SK-N-SH (cell line): ENCODE measurements around the gene DNAJC18. TPM values are rescaled to one million over a fixed set of nuclear protein-coding genes. Genes with fewer than 3 reads are reported as not detected.

Experiments
- CTCF ChIA-PET: fragments of 300-600, 350-600 bp; formaldehyde crosslinking; extraction: SDS; loops from one replicate; lab custom pipeline; 2021; lab: Yijun Ruan, JAX
- POLR2A ChIA-PET: fragments of 350-600 bp; sonication (Branson Sonifier 250); formaldehyde crosslinking; extraction: SDS; loops from one replicate; lab custom pipeline; 2020; ENCODE audit warnings: antibody characterized with exemption, inconsistent platforms; lab: Yijun Ruan, JAX
- DNase-seq: peaks from one replicate; pipeline ENCODE4 v3.0.0; 2012
- H2AFZ ChIP-seq: fragments of 200-600 bp; sonication (generic); 2 replicates; pipeline ENCODE4 v1.8.1; 2016; ENCODE audit warnings: antibody characterized with exemption, mild to moderate bottlenecking, low read depth
- H3F3A ChIP-seq: fragments of 200-600 bp; sonication (generic); replicated peaks from 2 replicates; pipeline ENCODE3; 2016; ENCODE audit warnings: antibody characterized with exemption, mild to moderate bottlenecking; ENCODE audit not compliant: insufficient read depth
- H3K27ac ChIP-seq, 2 experiments: fragments of 200-500 bp in 1 of 2; fragments of 200-600 bp in 1 of 2; sonication (Bioruptor generic) in 1 of 2; sonication (generic), shearing (Covaris generic) in 1 of 2; 2 replicates each; pipeline versions ENCODE4 v1.5.1 to v1.6.1; 2014 to 2016; ENCODE audit warnings: low read depth in 2 of 2, inconsistent platforms in 1 of 2, low read length in 1 of 2, mild to moderate bottlenecking in 1 of 2, mixed read lengths in 1 of 2
- H3K27me3 ChIP-seq: fragments of 200-600 bp; sonication (generic), shearing (Covaris generic); 2 replicates; pipeline ENCODE4 v1.6.1; 2016; ENCODE audit warnings: mixed run types; ENCODE audit not compliant: insufficient read depth
- H3K36me3 ChIP-seq, 2 experiments: fragments of 200-500 bp in 1 of 2; fragments of 200-600 bp in 1 of 2; sonication (Bioruptor generic) in 1 of 2; sonication (generic) in 1 of 2; replicated peaks in 1 of 2; 2 replicates each; pipeline versions ENCODE3 to v1.5.1; 2014 to 2016; ENCODE audit warnings: low read length in 1 of 2, mild to moderate bottlenecking in 1 of 2; ENCODE audit not compliant: insufficient read depth in 2 of 2, control insufficient read depth in 1 of 2
- H3K4me1 ChIP-seq, 2 experiments: fragments of 200-500 bp in 1 of 2; fragments of 200-600 bp in 1 of 2; sonication (Bioruptor generic) in 1 of 2; sonication (generic), shearing (Covaris generic) in 1 of 2; 2 replicates each; pipeline versions ENCODE4 v1.5.1 to v1.6.1; 2014 to 2016; ENCODE audit warnings: low read depth in 1 of 2, low read length in 1 of 2, mixed run types in 1 of 2; ENCODE audit not compliant: insufficient read depth in 2 of 2, control insufficient read depth in 1 of 2
- H3K4me2 ChIP-seq: fragments of 200-600 bp; sonication (generic), shearing (Covaris generic); 2 replicates; pipeline ENCODE4 v1.6.1; 2017; ENCODE audit warnings: mixed run types
- H3K4me3 ChIP-seq, 2 experiments: fragments of 200-500 bp in 1 of 2; fragments of 200-600 bp in 1 of 2; sonication (Bioruptor generic) in 1 of 2; sonication (generic), shearing (Covaris generic) in 1 of 2; 2 replicates each; pipeline versions ENCODE4 v1.5.1 to v1.8.1; 2014 to 2016; ENCODE audit warnings: low read depth in 2 of 2, inconsistent platforms in 1 of 2, low read length in 1 of 2, mild to moderate bottlenecking in 1 of 2, mixed read lengths in 1 of 2, moderate library complexity in 1 of 2
- H3K79me2 ChIP-seq: fragments of 200-600 bp; sonication (generic); 2 replicates; pipeline ENCODE4 v1.8.1; 2017; ENCODE audit warnings: mild to moderate bottlenecking; ENCODE audit not compliant: insufficient read depth
- H3K9ac ChIP-seq: fragments of 200-600 bp; sonication (generic); 2 replicates; pipeline ENCODE4 v1.6.1; 2017; ENCODE audit warnings: mixed run types
- H3K9me2 ChIP-seq: fragments of 200-600 bp; sonication (generic); 2 replicates; pipeline ENCODE4 v1.6.1; 2017; ENCODE audit warnings: mixed run types
- H3K9me3 ChIP-seq: fragments of 200-600 bp; sonication (generic); 2 replicates; pipeline ENCODE4 v1.6.1; 2017; ENCODE audit warnings: mixed run types, mild to moderate bottlenecking, moderate library complexity
- H4K20me1 ChIP-seq: fragments of 200-600 bp; sonication (generic); 2 replicates; pipeline ENCODE4 v1.6.1; 2017; ENCODE audit warnings: mild to moderate bottlenecking, mixed run types; ENCODE audit not compliant: insufficient read depth
- ELF1 ChIP-seq: IDR thresholded peaks from 2 replicates; pipeline ENCODE4 v1.4.0; 2012
- EP300 ChIP-seq, 2 experiments: IDR thresholded peaks; 2 replicates each; pipeline versions ENCODE4 v1.4.0 to v1.6.1; 2012; ENCODE audit warnings: borderline replicate concordance in 1 of 2, low read depth in 1 of 2, low read length in 1 of 2
- FOSL2 ChIP-seq: IDR thresholded peaks from 2 replicates; pipeline ENCODE4 v1.4.0; 2012; ENCODE audit warnings: low read depth, mild to moderate bottlenecking, moderate library complexity, borderline replicate concordance
- GABPA ChIP-seq: IDR thresholded peaks from 2 replicates; pipeline ENCODE4 v1.4.0; 2012; ENCODE audit warnings: low read depth, mild to moderate bottlenecking
- GATA2 ChIP-seq: sonication (generic); formaldehyde crosslinking; IDR thresholded peaks from 2 replicates; pipeline ENCODE4 v1.5.0; 2020; ENCODE audit warnings: mild to moderate bottlenecking, missing genetic modification reagents
- MXI1 ChIP-seq: IDR thresholded peaks from 2 replicates; pipeline ENCODE4 v1.6.1; 2012; ENCODE audit warnings: mild to moderate bottlenecking, low read depth, low read length, improper control_type of control experiment
- NRF1 ChIP-seq: IDR thresholded peaks from 2 replicates; pipeline ENCODE4 v1.6.1; 2012; ENCODE audit warnings: low read depth, mild to moderate bottlenecking, low read length
- RXRA ChIP-seq: IDR thresholded peaks from 2 replicates; pipeline ENCODE4 v1.4.0; 2012; ENCODE audit warnings: low read depth, mild to moderate bottlenecking, borderline replicate concordance
- SIN3A ChIP-seq: IDR thresholded peaks from 2 replicates; pipeline ENCODE4 v1.6.1; 2012; ENCODE audit warnings: low read depth, mild to moderate bottlenecking, low read length, moderate library complexity, borderline replicate concordance
- ZBTB33 ChIP-seq: IDR thresholded peaks from 2 replicates; pipeline ENCODE4 v1.4.0; 2012; ENCODE audit warnings: low read depth, borderline replicate concordance
- WGBS: methylation state at CpG from one replicate; pipeline ENCODE4 v1.1.6; 2017; ENCODE audit warnings: low lambda C conversion rate; 5-methylcytosine and 5-hydroxymethylcytosine counted together
- polyA plus RNA-seq, 3 experiments: library from polyadenylated mRNA; depleted of rRNA; stranded (reverse); fragments of >200 nt; gene quantifications; 2 replicates each; pipeline ENCODE4 v1.2.3, GENCODE V29; 2012

Gene DNAJC18
- polyA plus RNA-seq, 1 of the 3 experiments (the other 2 are of a cell fraction): 7.4 TPM

- TF ChIP-seq RXRA: no peak
- TF ChIP-seq, all 33 proteins: peak for 0
- Histone ChIP-seq H3K79me2 (no peaks in the 10 kb centered on the region), H2AFZ (no peak within 1 kb of the TSS), H3K9me3 (no peaks in the 10 kb centered on the region), H3K27me3 (peaks cover 12% of the 10 kb centered on the region; the same call in 1 of the 2 replicates), H3K36me3 (no peaks in the 10 kb centered on the region), H3K4me3 (no peak within 1 kb of the TSS), H4K20me1 (no peaks in the 10 kb centered on the region), H3K9ac (no peak within 1 kb of the TSS), H3F3A (no peaks in the 10 kb centered on the region), H3K9me2 (no peaks in the 10 kb centered on the region), H3K27ac (no peak within 1 kb of the TSS), H3K4me1 (peaks cover 0 to 3% of the 10 kb centered on the region in 2 experiments; a peak in 1 of 4 replicates), H3K4me2 (no peak within 1 kb of the TSS)
- CTCF ChIA-PET: interaction anchor here (0.6 to 6.3 kb wide), 2 partner anchors 13 to 48 kb away, joined by 3 to 29 read pairs; partner anchors contain the start of gene SPATA24
- POLR2A ChIA-PET: no interaction called here
- DNase-seq: no peak
- 93% methylated on average over 9 of the region's 11 CpGs for WGBS
Measured at GRCh38 chr5:139389701-139390638, 49.4 kb downstream of the DNAJC18 start, which contains the start of gene MZB1. TSS of gene MZB1 (minus strand) at chr5:139389913. CDS start at chr5:139389856, 57 bp downstream.

DNA sequence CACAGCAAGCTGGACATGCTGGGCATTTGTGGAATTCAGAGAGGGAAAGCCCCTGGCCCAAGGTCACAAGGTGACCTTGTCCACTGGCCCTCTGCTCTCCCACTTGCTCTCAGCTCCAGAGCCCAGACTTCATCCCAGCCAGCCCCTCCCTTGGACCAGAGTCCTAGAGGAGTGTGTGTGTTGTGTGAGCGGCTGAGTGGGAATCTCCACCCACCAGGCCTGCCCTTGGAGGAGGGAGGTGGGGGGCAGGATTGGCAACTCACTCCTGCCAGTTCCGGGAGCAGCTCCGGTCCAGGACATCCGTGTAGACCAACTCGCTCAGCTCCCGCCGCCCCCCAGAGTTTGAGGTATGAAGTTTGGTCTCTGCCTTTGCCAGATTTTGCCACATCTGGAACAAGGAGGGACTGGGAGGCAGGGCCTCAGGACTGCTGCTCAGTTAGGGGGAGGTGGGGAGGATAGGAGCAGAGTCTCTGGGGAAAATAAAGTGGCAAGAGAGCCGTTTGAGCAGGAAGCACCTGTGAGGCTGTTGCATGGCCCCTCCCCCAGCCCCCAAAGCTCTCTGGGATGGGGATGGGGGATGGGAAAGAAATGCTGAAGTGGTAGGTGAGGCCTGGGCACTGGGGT lies 51.0 kb downstream of the DNAJC18 start:
- POLR2A ChIA-PET: interaction anchor here (0.8 kb wide), 1 partner anchor 46 kb away, joined by 3 read pairs; no protein-coding TSS in a partner anchor
- H4K20me1 ChIP-seq: no peaks in the 10 kb centered on the region
- H3K27ac ChIP-seq: no peak overlapping the region
- no peaks in the 10 kb centered on the region for H3K36me3 ChIP-seq
- 57% methylated on average over 7 of the region's 8 CpGs for WGBS
- H3K27me3 ChIP-seq: peaks cover 5% of the 10 kb centered on the region; the same call in 1 of the 2 replicates
- H3F3A ChIP-seq: no peaks in the 10 kb centered on the region
- no peak overlapping the region for H3K4me2 ChIP-seq
- peaks cover 0 to 8% of the 10 kb centered on the region in 2 experiments; a peak in 1 of 4 replicates for H3K4me1 ChIP-seq
- no peaks in the 10 kb centered on the region for H3K79me2 ChIP-seq
- H3K9me3 ChIP-seq: no peaks in the 10 kb centered on the region
- no peak for TF ChIP-seq EP300 (IDR thresholded peaks at IDR 0.05; ENCODE audit: borderline replicate concordance in 1 of 2, low read depth in 1 of 2, low read length in 1 of 2)
- no peak for TF ChIP-seq RXRA
- no peak for TF ChIP-seq ZBTB33
- no peak for TF ChIP-seq NRF1
- TF ChIP-seq MXI1: no peak
- TF ChIP-seq GATA2 (CRISPR knock-in tag): no peak
- TF ChIP-seq FOSL2: no peak
- no peak for TF ChIP-seq GABPA
- TF ChIP-seq ELF1: no peak
- no peak for TF ChIP-seq SIN3A
- TF ChIP-seq, all 33 proteins: peak for 0
- DNase-seq: no peak
- no peak overlapping the region for H3K9ac ChIP-seq
- H3K4me3 ChIP-seq: no peak overlapping the region
- H2AFZ ChIP-seq: no peak overlapping the region
- no peaks in the 10 kb centered on the region for H3K9me2 ChIP-seq
- CTCF ChIA-PET: interaction anchor here (0.6 kb wide), 1 partner anchor 197 kb away, joined by 4 read pairs; no protein-coding TSS in a partner anchor
